Superior temporal gyrus (tissue), 1 donor: ENCODE data around the gene LRRC8D.
A peak's percentile ranks its signal among the peaks of the same experiment; 100 is the strongest.

Source experiments
- DNase-seq: peaks from one replicate; pipeline ENCODE4 v3.0.0-alpha.2; 2016; ENCODE audit errors: extremely low spot score

Gene LRRC8D

GRCh38 chr1:89833183-89834082 lies 12.6 kb downstream of the LRRC8D start:
- peak; percentile 92 for DNase-seq

GRCh38 chr1:89834083-89834704 lies 13.4 kb downstream of the LRRC8D start:
- DNase-seq: no peak

GRCh38 chr1:89836252-89837035 lies 15.6 kb downstream of the LRRC8D start:
- DNase-seq: no peak

- DNase-seq: no peak
Observed at GRCh38 chr1:89837036-89837481, 16.2 kb downstream of the LRRC8D start.

GRCh38 chr1:89837510-89837909 lies 16.7 kb downstream of the LRRC8D start:
- DNase-seq: no peak

- no peak for DNase-seq
Observed at GRCh38 chr1:89839516-89839915, 18.7 kb downstream of the LRRC8D start.

GRCh38 chr1:89841507-89841906 lies 20.7 kb downstream of the LRRC8D start:
- DNase-seq: no peak

GRCh38 chr1:89842567-89843272 lies 21.9 kb downstream of the LRRC8D start:
- peak; percentile 62 for DNase-seq

GRCh38 chr1:89843273-89844130 lies 22.7 kb downstream of the LRRC8D start:
- no peak for DNase-seq

- DNase-seq: no peak
Observed at GRCh38 chr1:89844241-89844807, 23.5 kb downstream of the LRRC8D start.

GRCh38 chr1:89844860-89845259 lies 24.0 kb downstream of the LRRC8D start:
- DNase-seq: no peak

GRCh38 chr1:89847191-89847729 lies 26.4 kb downstream of the LRRC8D start:
- no peak for DNase-seq

GRCh38 chr1:89850844-89851415 lies 30.1 kb downstream of the LRRC8D start:
- DNase-seq: no peak

- no peak for DNase-seq
Observed at GRCh38 chr1:89854140-89854539, 33.3 kb downstream of the LRRC8D start.

GRCh38 chr1:89855413-89856123 lies 34.7 kb downstream of the LRRC8D start:
- DNase-seq: no peak

- DNase-seq: no peak
Observed at GRCh38 chr1:89863165-89863830, 42.5 kb downstream of the LRRC8D start.

GRCh38 chr1:89865498-89866382 lies 44.9 kb downstream of the LRRC8D start:
- DNase-seq: no peak
